WTC11 (cell line): ENCODE results near the gene MCM3AP. TPM values are rescaled to one million over a fixed set of nuclear protein-coding genes. Genes with fewer than 3 reads are reported as not detected.
A peak's percentile ranks its signal among the peaks of the same experiment; 100 is the strongest.

ENCODE experiments used
- ATAC-seq: fragments of 200-7000 bp; cut with Tn5 transposase; 2 replicates; pipeline ENCODE4 v1.10.0; 2021; ENCODE audit warnings: mild to moderate bottlenecking, moderate library complexity
- CTCF ChIA-PET: fragments of 300-600 bp; sonication (Branson Sonifier 250); formaldehyde crosslinking; loops from one replicate; lab custom pipeline; 2021; ENCODE audit warnings: antibody characterized with exemption; lab: Charles Lee
- POLR2A ChIA-PET: fragments of 350-600 bp; sonication (Branson Sonifier 250); formaldehyde crosslinking; loops from one replicate; lab custom pipeline; 2021; ENCODE audit warnings: antibody characterized with exemption; lab: Charles Lee
- DNase-seq: peaks from one replicate; pipeline ENCODE4 v3.0.0; 2021; ENCODE audit warnings: low spot score
- H3K27ac Mint-ChIP-seq: 2 replicates; pipeline ENCODE4 v1.8.0; 2021; ENCODE audit warnings: mixed read lengths
- H3K27me3 Mint-ChIP-seq: 2 replicates; pipeline ENCODE4 v1.8.0; 2021; ENCODE audit warnings: low read depth, mild to moderate bottlenecking, moderate library complexity, mixed read lengths
- H3K36me3 Mint-ChIP-seq: 2 replicates; pipeline ENCODE4 v1.8.0; 2021; ENCODE audit warnings: mixed read lengths
- H3K4me1 Mint-ChIP-seq: 2 replicates; pipeline ENCODE4 v1.8.0; 2022; ENCODE audit warnings: mixed read lengths
- H3K4me3 Mint-ChIP-seq: 2 replicates; pipeline ENCODE4 v1.8.0; 2021; ENCODE audit warnings: mild to moderate bottlenecking, moderate library complexity, mixed read lengths
- H3K9me3 Mint-ChIP-seq: 2 replicates; pipeline ENCODE4 v1.8.0; 2021; ENCODE audit warnings: mixed read lengths
- EMX1 ChIP-seq: fragments of 250-450 bp; sonication (Bioruptor Pico); IDR thresholded peaks from 2 replicates; pipeline ENCODE4 v1.8.0; 2021; ENCODE audit warnings: mild to moderate bottlenecking
- ETV6 ChIP-seq: sonication (generic); formaldehyde crosslinking; IDR thresholded peaks from 2 replicates; pipeline ENCODE4 v1.8.1; 2022; ENCODE audit warnings: mild to moderate bottlenecking, missing genetic modification reagents
- FOXK1 ChIP-seq: sonication (generic); formaldehyde crosslinking; IDR thresholded peaks from 2 replicates; pipeline ENCODE4 v1.8.0; 2022; ENCODE audit warnings: mild to moderate bottlenecking, moderate library complexity, missing genetic modification reagents
- GABPB1 ChIP-seq: sonication (generic); formaldehyde crosslinking; IDR thresholded peaks from 2 replicates; pipeline ENCODE4 v1.8.1; 2023; ENCODE audit warnings: mild to moderate bottlenecking, missing genetic modification reagents
- JUN ChIP-seq: sonication (generic); formaldehyde crosslinking; IDR thresholded peaks from 2 replicates; pipeline ENCODE4 v1.8.0; 2023; ENCODE audit warnings: mild to moderate bottlenecking, missing genetic modification reagents
- KAT7 ChIP-seq: sonication (generic); formaldehyde crosslinking; IDR thresholded peaks from 2 replicates; pipeline ENCODE4 v1.8.1; 2023; ENCODE audit warnings: missing genetic modification reagents, mild to moderate bottlenecking, borderline replicate concordance
- MXD4 ChIP-seq: fragments of 250-450 bp; sonication (Bioruptor Pico); IDR thresholded peaks from 2 replicates; pipeline ENCODE4 v1.8.0; 2021; ENCODE audit warnings: mild to moderate bottlenecking, moderate library complexity, borderline replicate concordance
- NR2C2 ChIP-seq: sonication (generic); formaldehyde crosslinking; IDR thresholded peaks from 2 replicates; pipeline ENCODE4 v1.8.0; 2022; ENCODE audit warnings: mild to moderate bottlenecking, missing genetic modification reagents
- NR3C1 ChIP-seq: sonication (generic); formaldehyde crosslinking; conservative IDR thresholded peaks from 2 replicates; pipeline ENCODE4 v1.8.1; 2023; ENCODE audit warnings: low read depth, mild to moderate bottlenecking, missing genetic modification reagents
- PRRX2 ChIP-seq: fragments of 250-450 bp; sonication (Bioruptor Pico); IDR thresholded peaks from 2 replicates; pipeline ENCODE4 v1.8.0; 2021; ENCODE audit warnings: mild to moderate bottlenecking
- SOX15 ChIP-seq: fragments of 250-450 bp; sonication (Bioruptor Pico); IDR thresholded peaks from 2 replicates; pipeline ENCODE4 v1.9.0; 2021; ENCODE audit warnings: mild to moderate bottlenecking
- TEAD4 ChIP-seq: sonication (generic); formaldehyde crosslinking; IDR thresholded peaks from 2 replicates; pipeline ENCODE4 v1.8.0; 2022; ENCODE audit warnings: mild to moderate bottlenecking, missing genetic modification reagents
- ZNF219 ChIP-seq: sonication (generic); formaldehyde crosslinking; IDR thresholded peaks from 2 replicates; pipeline ENCODE4 v1.8.0; 2023; ENCODE audit warnings: missing genetic modification reagents, mild to moderate bottlenecking, borderline replicate concordance
- ZNF263 ChIP-seq: sonication (generic); formaldehyde crosslinking; IDR thresholded peaks from 2 replicates; pipeline ENCODE4 v1.8.1; 2022; ENCODE audit warnings: low read depth, mild to moderate bottlenecking, moderate library complexity, missing genetic modification reagents
- total RNA-seq: library from RNA; stranded (reverse); gene quantifications from 3 replicates; pipeline ENCODE4 v1.2.3, GENCODE V29; 2021
- TF ChIP-seq, protein P1 (sequence below): sonication (generic); formaldehyde crosslinking; IDR thresholded peaks from 2 replicates; pipeline ENCODE4 v1.8.0; 2022; ENCODE audit warnings: mild to moderate bottlenecking, missing genetic modification reagents
- TF ChIP-seq, protein P2 (sequence below): sonication (generic); formaldehyde crosslinking; IDR thresholded peaks from 2 replicates; pipeline ENCODE4 v1.8.0; 2023; ENCODE audit warnings: mild to moderate bottlenecking, missing genetic modification reagents
- TF ChIP-seq, protein P3 (sequence below): fragments of 250-450 bp; sonication (Bioruptor Pico); conservative IDR thresholded peaks from 2 replicates; pipeline ENCODE4 v1.9.0; 2021; ENCODE audit warnings: mild to moderate bottlenecking
- TF ChIP-seq, protein P4 (sequence below): sonication (generic); formaldehyde crosslinking; IDR thresholded peaks from 2 replicates; pipeline ENCODE4 v1.8.1; 2022; ENCODE audit warnings: mild to moderate bottlenecking, moderate library complexity, missing genetic modification reagents
- TF ChIP-seq, protein P5 (sequence below): sonication (generic); formaldehyde crosslinking; IDR thresholded peaks from 2 replicates; pipeline ENCODE4 v1.8.1; 2023; ENCODE audit warnings: mild to moderate bottlenecking, missing genetic modification reagents, moderate library complexity
- TF ChIP-seq, protein P6 (sequence below): sonication (generic); formaldehyde crosslinking; IDR thresholded peaks from 2 replicates; pipeline ENCODE4 v1.8.0; 2022; ENCODE audit warnings: mild to moderate bottlenecking, missing genetic modification reagents
- TF ChIP-seq, protein P7 (sequence below): sonication (generic); formaldehyde crosslinking; IDR thresholded peaks from 2 replicates; pipeline ENCODE4 v1.8.1; 2023; ENCODE audit warnings: mild to moderate bottlenecking, missing genetic modification reagents
- TF ChIP-seq, protein P8 (sequence below): sonication (generic); formaldehyde crosslinking; IDR thresholded peaks from 2 replicates; pipeline ENCODE4 v1.8.1; 2022; ENCODE audit warnings: low read depth, mild to moderate bottlenecking, moderate library complexity, missing genetic modification reagents, borderline replicate concordance

Gene MCM3AP
- total RNA-seq, 1 experiment from 2014 or later = 167 TPM

DNA sequence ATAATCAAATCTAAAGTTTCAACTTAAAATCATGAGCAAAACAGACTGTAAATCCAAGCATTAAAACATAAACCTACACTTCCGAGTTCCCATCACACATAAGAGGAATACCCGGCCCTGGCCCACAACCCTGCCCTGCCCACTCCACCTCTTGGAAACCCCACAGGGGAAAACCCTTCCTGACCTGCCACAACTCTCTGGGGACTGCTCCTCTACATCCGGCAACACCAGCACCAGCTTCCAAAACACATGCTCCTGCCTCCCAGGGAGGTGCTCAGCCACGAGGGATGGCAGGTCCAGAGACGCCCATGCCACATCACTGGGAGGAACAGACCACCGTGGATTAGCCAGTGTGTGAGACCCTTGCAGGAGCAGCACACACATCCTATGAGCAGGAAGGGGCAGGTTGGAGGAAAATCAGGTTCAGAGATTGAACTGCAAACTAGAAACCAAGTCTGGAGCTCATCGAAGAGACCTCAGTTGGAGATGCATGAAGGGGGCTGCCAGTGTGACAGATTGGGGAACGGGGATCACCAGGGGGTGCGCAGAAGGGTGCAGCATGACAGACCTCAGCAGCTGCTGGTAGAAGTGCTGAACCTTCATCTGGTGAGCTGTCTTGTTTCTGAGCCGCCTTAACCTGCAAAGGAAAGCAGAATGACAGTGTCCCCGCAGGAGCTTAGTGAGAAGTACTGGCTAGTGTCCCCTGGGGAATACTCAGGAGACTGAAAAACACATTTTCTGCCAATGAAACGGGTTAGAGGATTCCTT lies 31.0 kb downstream of the MCM3AP start (continued):
- TF ChIP-seq, protein P1, sequence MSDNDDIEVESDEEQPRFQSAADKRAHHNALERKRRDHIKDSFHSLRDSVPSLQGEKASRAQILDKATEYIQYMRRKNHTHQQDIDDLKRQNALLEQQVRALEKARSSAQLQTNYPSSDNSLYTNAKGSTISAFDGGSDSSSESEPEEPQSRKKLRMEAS = no peak
- TF ChIP-seq, protein P2, sequence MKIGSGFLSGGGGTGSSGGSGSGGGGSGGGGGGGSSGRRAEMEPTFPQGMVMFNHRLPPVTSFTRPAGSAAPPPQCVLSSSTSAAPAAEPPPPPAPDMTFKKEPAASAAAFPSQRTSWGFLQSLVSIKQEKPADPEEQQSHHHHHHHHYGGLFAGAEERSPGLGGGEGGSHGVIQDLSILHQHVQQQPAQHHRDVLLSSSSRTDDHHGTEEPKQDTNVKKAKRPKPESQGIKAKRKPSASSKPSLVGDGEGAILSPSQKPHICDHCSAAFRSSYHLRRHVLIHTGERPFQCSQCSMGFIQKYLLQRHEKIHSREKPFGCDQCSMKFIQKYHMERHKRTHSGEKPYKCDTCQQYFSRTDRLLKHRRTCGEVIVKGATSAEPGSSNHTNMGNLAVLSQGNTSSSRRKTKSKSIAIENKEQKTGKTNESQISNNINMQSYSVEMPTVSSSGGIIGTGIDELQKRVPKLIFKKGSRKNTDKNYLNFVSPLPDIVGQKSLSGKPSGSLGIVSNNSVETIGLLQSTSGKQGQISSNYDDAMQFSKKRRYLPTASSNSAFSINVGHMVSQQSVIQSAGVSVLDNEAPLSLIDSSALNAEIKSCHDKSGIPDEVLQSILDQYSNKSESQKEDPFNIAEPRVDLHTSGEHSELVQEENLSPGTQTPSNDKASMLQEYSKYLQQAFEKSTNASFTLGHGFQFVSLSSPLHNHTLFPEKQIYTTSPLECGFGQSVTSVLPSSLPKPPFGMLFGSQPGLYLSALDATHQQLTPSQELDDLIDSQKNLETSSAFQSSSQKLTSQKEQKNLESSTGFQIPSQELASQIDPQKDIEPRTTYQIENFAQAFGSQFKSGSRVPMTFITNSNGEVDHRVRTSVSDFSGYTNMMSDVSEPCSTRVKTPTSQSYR (CRISPR knock-in tag) = no peak
- TF ChIP-seq, protein P3, sequence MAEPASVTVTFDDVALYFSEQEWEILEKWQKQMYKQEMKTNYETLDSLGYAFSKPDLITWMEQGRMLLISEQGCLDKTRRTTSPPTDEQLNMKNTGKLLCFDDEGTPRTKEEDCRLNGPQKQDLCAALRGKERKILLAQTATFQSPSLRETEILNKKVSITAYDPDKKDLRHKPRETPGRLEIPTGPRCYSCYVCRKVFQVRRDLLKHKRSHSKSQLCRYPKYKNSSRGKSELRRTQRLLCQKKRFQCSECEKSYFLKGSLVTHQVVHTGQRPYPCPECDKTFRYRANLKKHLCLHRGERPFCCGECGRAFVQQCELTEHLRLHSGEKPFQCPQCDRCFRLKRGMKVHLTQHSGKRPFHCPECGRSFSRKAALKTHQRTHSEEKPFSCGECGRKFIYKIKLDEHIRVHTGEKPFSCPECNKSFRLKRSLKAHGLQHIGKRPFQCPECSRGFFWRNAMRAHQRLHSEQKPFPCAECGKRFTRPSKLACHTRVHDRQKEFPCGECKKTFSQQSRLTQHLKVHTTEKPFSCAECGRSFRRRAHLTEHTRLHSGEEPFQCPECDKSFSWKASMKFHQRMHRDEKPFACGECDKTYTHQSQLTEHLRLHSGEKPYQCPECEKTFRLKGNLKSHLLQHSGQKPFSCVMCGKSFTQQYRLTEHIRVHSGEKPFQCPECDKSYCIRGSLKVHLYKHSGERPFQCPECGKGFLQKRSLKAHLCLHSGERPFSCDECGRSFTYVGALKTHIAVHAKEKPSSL (CRISPR knock-in tag) = no peak
- no peak for TF ChIP-seq JUN (CRISPR knock-in tag)
- TF ChIP-seq, protein P4, sequence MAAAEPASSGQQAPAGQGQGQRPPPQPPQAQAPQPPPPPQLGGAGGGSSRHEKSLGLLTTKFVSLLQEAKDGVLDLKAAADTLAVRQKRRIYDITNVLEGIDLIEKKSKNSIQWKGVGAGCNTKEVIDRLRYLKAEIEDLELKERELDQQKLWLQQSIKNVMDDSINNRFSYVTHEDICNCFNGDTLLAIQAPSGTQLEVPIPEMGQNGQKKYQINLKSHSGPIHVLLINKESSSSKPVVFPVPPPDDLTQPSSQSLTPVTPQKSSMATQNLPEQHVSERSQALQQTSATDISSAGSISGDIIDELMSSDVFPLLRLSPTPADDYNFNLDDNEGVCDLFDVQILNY = no peak
- no peak for TF ChIP-seq NR3C1
- TF ChIP-seq GABPB1 (CRISPR knock-in tag) = no peak
- no peak for TF ChIP-seq KAT7
- TF ChIP-seq ETV6 = no peak
- no peak for TF ChIP-seq PRRX2 (CRISPR knock-in tag)

DNA sequence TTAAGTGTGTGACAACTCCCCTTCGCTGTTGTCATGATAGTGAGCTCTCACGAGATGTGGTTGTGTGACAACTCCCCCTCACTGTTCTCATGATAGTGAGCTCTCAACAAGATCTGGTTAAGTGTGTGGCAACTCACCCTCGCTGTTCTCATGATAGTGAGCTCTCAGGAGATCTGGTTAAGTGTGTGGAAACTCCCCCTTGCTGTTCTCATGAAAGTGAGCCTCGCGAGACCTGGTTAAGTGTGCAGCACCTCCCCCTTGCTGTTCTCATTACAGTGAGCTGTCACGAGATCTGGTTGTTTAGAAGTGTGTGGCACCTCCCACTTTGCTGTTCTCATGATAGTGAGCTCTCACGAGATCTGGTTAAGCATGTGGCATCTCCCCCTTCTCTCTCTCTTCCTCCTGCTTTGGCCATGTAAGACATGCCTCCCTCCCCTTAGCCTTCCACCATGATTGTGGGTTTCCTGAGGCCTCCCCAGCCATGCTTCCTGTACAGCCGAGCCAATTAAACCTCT lies 31.7 kb downstream of the MCM3AP start:
- peak overlapping the region; percentile 69; the same call in 1 of the 2 replicates for H3K27ac Mint-ChIP-seq
- no peak overlapping the region for H3K4me3 Mint-ChIP-seq
- H3K36me3 Mint-ChIP-seq = peaks cover 84% of the 10 kb centered on the region
- H3K4me1 Mint-ChIP-seq = no peaks in the 10 kb centered on the region
- no peaks in the 10 kb centered on the region for H3K27me3 Mint-ChIP-seq
- H3K9me3 Mint-ChIP-seq = no peaks in the 10 kb centered on the region
- ChIA-PET POLR2A (no interaction called here), CTCF (interaction anchor here (1.2 to 1.3 kb wide), 2 partner anchors 12 to 110 kb away, joined by 3 read pairs; no protein-coding TSS in a partner anchor)
- ATAC-seq = 0 out of 2 replicates have a peak, but pooled peaks have one; percentile 34
- DNase-seq = no peak
- TF ChIP-seq TEAD4 (CRISPR knock-in tag) = no peak
- no peak for TF ChIP-seq ZNF263 (CRISPR knock-in tag)
- TF ChIP-seq, protein P5, sequence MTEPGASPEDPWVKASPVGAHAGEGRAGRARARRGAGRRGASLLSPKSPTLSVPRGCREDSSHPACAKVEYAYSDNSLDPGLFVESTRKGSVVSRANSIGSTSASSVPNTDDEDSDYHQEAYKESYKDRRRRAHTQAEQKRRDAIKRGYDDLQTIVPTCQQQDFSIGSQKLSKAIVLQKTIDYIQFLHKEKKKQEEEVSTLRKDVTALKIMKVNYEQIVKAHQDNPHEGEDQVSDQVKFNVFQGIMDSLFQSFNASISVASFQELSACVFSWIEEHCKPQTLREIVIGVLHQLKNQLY (CRISPR knock-in tag) = no peak
- TF ChIP-seq, protein P6, sequence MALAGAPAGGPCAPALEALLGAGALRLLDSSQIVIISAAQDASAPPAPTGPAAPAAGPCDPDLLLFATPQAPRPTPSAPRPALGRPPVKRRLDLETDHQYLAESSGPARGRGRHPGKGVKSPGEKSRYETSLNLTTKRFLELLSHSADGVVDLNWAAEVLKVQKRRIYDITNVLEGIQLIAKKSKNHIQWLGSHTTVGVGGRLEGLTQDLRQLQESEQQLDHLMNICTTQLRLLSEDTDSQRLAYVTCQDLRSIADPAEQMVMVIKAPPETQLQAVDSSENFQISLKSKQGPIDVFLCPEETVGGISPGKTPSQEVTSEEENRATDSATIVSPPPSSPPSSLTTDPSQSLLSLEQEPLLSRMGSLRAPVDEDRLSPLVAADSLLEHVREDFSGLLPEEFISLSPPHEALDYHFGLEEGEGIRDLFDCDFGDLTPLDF (CRISPR knock-in tag) = no peak
- TF ChIP-seq SOX15 (CRISPR knock-in tag) = no peak
- TF ChIP-seq NR2C2 (CRISPR knock-in tag) = no peak
- TF ChIP-seq, protein P1 = no peak
- TF ChIP-seq EMX1 (CRISPR knock-in tag) = no peak
- no peak for TF ChIP-seq ZNF219 (CRISPR knock-in tag)
- TF ChIP-seq, protein P7, sequence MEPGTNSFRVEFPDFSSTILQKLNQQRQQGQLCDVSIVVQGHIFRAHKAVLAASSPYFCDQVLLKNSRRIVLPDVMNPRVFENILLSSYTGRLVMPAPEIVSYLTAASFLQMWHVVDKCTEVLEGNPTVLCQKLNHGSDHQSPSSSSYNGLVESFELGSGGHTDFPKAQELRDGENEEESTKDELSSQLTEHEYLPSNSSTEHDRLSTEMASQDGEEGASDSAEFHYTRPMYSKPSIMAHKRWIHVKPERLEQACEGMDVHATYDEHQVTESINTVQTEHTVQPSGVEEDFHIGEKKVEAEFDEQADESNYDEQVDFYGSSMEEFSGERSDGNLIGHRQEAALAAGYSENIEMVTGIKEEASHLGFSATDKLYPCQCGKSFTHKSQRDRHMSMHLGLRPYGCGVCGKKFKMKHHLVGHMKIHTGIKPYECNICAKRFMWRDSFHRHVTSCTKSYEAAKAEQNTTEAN = no peak
- TF ChIP-seq MXD4 (CRISPR knock-in tag) = no peak
- TF ChIP-seq FOXK1 (CRISPR knock-in tag) = no peak
- TF ChIP-seq, protein P8, sequence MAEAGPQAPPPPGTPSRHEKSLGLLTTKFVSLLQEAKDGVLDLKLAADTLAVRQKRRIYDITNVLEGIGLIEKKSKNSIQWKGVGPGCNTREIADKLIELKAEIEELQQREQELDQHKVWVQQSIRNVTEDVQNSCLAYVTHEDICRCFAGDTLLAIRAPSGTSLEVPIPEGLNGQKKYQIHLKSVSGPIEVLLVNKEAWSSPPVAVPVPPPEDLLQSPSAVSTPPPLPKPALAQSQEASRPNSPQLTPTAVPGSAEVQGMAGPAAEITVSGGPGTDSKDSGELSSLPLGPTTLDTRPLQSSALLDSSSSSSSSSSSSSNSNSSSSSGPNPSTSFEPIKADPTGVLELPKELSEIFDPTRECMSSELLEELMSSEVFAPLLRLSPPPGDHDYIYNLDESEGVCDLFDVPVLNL (CRISPR knock-in tag) = no peak
- TF ChIP-seq, protein P2 (CRISPR knock-in tag) = no peak
